Measurements from ENCODE around the gene FXYD4.

GRCh38 chr10:43395571-43396060 is 24.2 kb downstream of the FXYD4 start:
- TF ChIP-seq, protein P1, sequence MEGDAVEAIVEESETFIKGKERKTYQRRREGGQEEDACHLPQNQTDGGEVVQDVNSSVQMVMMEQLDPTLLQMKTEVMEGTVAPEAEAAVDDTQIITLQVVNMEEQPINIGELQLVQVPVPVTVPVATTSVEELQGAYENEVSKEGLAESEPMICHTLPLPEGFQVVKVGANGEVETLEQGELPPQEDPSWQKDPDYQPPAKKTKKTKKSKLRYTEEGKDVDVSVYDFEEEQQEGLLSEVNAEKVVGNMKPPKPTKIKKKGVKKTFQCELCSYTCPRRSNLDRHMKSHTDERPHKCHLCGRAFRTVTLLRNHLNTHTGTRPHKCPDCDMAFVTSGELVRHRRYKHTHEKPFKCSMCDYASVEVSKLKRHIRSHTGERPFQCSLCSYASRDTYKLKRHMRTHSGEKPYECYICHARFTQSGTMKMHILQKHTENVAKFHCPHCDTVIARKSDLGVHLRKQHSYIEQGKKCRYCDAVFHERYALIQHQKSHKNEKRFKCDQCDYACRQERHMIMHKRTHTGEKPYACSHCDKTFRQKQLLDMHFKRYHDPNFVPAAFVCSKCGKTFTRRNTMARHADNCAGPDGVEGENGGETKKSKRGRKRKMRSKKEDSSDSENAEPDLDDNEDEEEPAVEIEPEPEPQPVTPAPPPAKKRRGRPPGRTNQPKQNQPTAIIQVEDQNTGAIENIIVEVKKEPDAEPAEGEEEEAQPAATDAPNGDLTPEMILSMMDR (optimal IDR thresholded peaks at IDR 0.05 in 1 of 3, IDR thresholded peaks at IDR 0.05 in 1 of 3, conservative IDR thresholded peaks at IDR 0.05 in 1 of 3; ENCODE audit: extremely low read depth in 1 of 3, insufficient read depth in 2 of 3, low read length in 3 of 3): no peak
- TF ChIP-seq EZH2 (IDR thresholded peaks at IDR 0.05; ENCODE audit: low read length): no peak
